ENCODE measurements around the gene RAB13.

- TF ChIP-seq CTCF (conservative IDR thresholded peaks at IDR 0.05; ENCODE audit: low read depth, low read length) (no peak), SMC3 (IDR thresholded peaks at IDR 0.05; ENCODE audit: low read depth, low read length) (no peak), MAZ (IDR thresholded peaks at IDR 0.05; ENCODE audit: borderline replicate concordance, low read depth, low read length) (no peak), RAD21 (IDR thresholded peaks at IDR 0.05; ENCODE audit: low read length) (no peak), POLR2A (IDR thresholded peaks at IDR 0.05; ENCODE audit: low read depth, low read length) (no peak), USF2 (IDR thresholded peaks at IDR 0.05; ENCODE audit: low read depth, low read length) (no peak)
These were observed 17.2 kb downstream of the RAB13 start for GRCh38 chr1:153968972-153969371.
